Fibroblast of lung (primary cell): ENCODE results near the gene ABCC5.

Experiments used
- EZH2 ChIP-seq: IDR thresholded peaks from 2 replicates; pipeline ENCODE4 v1.5.1; 2012; ENCODE audit warnings: low read length, control low read depth, mild to moderate bottlenecking; ENCODE audit errors: missing control alignments
- TF ChIP-seq, protein P1 (sequence below), 2 donors: IDR thresholded peaks in 1 of 2; conservative IDR thresholded peaks in 1 of 2; 1 replicate in 1 of 2; 2 replicates in 1 of 2; pipeline ENCODE4 v1.5.1; 2011 to 2012; ENCODE audit warnings: low read length in 2 of 2, control low read depth in 1 of 2, inconsistent platforms in 1 of 2, low read depth in 1 of 2, mild to moderate bottlenecking in 1 of 2

- TF ChIP-seq, protein P1, sequence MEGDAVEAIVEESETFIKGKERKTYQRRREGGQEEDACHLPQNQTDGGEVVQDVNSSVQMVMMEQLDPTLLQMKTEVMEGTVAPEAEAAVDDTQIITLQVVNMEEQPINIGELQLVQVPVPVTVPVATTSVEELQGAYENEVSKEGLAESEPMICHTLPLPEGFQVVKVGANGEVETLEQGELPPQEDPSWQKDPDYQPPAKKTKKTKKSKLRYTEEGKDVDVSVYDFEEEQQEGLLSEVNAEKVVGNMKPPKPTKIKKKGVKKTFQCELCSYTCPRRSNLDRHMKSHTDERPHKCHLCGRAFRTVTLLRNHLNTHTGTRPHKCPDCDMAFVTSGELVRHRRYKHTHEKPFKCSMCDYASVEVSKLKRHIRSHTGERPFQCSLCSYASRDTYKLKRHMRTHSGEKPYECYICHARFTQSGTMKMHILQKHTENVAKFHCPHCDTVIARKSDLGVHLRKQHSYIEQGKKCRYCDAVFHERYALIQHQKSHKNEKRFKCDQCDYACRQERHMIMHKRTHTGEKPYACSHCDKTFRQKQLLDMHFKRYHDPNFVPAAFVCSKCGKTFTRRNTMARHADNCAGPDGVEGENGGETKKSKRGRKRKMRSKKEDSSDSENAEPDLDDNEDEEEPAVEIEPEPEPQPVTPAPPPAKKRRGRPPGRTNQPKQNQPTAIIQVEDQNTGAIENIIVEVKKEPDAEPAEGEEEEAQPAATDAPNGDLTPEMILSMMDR (conservative IDR thresholded peaks at IDR 0.05 in 1 of 2, IDR thresholded peaks at IDR 0.05 in 1 of 2; ENCODE audit: low read depth in 1 of 2, low read length in 2 of 2): no peak
- TF ChIP-seq EZH2: no peak
Observed at GRCh38 chr3:183892610-183893214, 125.0 kb downstream of the ABCC5 start.
